Astrocyte (in vitro differentiated cells and primary cell): ENCODE measurements around the gene GRID2. TPM values are rescaled to one million over a fixed set of nuclear protein-coding genes. Genes with fewer than 3 reads are reported as not detected.

Source experiments
- DNase-seq: peaks from one replicate; pipeline ENCODE4 v3.0.0-alpha.2; 2010; ENCODE audit warnings: low read depth
- FAIRE-seq: peaks from 2 replicates; lab custom pipeline; 2011; peaks lifted over from hg19 to GRCh38; lab: Jason Lieb, UNC
- H2AFZ ChIP-seq: 2 replicates; pipeline ENCODE4 v1.6.0; 2012; ENCODE audit warnings: low read depth, low read length, inconsistent platforms
- H3K27ac ChIP-seq: 2 replicates; pipeline ENCODE4 v1.5.1; 2011; ENCODE audit warnings: low read depth, low read length, inconsistent platforms
- H3K27me3 ChIP-seq: 2 replicates; pipeline ENCODE4 v1.6.0; 2011; ENCODE audit warnings: low read length, inconsistent platforms; ENCODE audit not compliant: insufficient read depth
- H3K36me3 ChIP-seq: 2 replicates; pipeline ENCODE4 v1.5.1; 2011; ENCODE audit warnings: low read length, inconsistent platforms; ENCODE audit not compliant: insufficient read depth
- H3K4me1 ChIP-seq: 2 replicates; pipeline ENCODE4 v1.5.1; 2011; ENCODE audit warnings: low read length, inconsistent platforms; ENCODE audit not compliant: insufficient read depth
- H3K4me2 ChIP-seq: 2 replicates; pipeline ENCODE4 v1.6.0; 2012; ENCODE audit warnings: low read length, inconsistent platforms
- H3K4me3 ChIP-seq: 2 replicates; pipeline ENCODE4 v1.5.1; 2011; ENCODE audit warnings: low read depth, mild to moderate bottlenecking, low read length, inconsistent platforms; ENCODE audit not compliant: insufficient read depth
- H3K79me2 ChIP-seq: 2 replicates; pipeline ENCODE4 v1.6.0; 2012; ENCODE audit warnings: mild to moderate bottlenecking, low read length, inconsistent platforms; ENCODE audit not compliant: insufficient read depth
- H3K9ac ChIP-seq: 2 replicates; pipeline ENCODE4 v1.6.0; 2012; ENCODE audit warnings: mild to moderate bottlenecking, low read length, inconsistent platforms
- H3K9me3 ChIP-seq: 2 replicates; pipeline ENCODE4 v1.5.1; 2012; ENCODE audit warnings: low read depth, mild to moderate bottlenecking, low read length, inconsistent platforms; ENCODE audit not compliant: insufficient read depth
- H4K20me1 ChIP-seq: 2 replicates; pipeline ENCODE4 v1.6.0; 2012; ENCODE audit warnings: low read length, inconsistent platforms; ENCODE audit not compliant: insufficient read depth
- H3K27ac Mint-ChIP-seq: one replicate; pipeline ENCODE4 v1.8.0; 2021; ENCODE audit warnings: mild to moderate bottlenecking, mixed read lengths; ENCODE audit not compliant: unreplicated experiment
- H3K27me3 Mint-ChIP-seq: one replicate; pipeline ENCODE4 v1.8.0; 2021; ENCODE audit warnings: low read depth, mixed read lengths; ENCODE audit not compliant: unreplicated experiment
- H3K36me3 Mint-ChIP-seq: one replicate; pipeline ENCODE4 v1.8.0; 2021; ENCODE audit warnings: low read depth, mixed read lengths; ENCODE audit not compliant: unreplicated experiment
- H3K4me1 Mint-ChIP-seq: one replicate; pipeline ENCODE4 v1.8.0; 2021; ENCODE audit warnings: low read depth, mixed read lengths; ENCODE audit not compliant: unreplicated experiment
- H3K4me3 Mint-ChIP-seq: one replicate; pipeline ENCODE4 v1.8.0; 2021; ENCODE audit warnings: mild to moderate bottlenecking, moderate library complexity, mixed read lengths; ENCODE audit not compliant: unreplicated experiment
- H3K9me3 Mint-ChIP-seq: one replicate; pipeline ENCODE4 v1.8.0; 2021; ENCODE audit warnings: mild to moderate bottlenecking, mixed read lengths; ENCODE audit not compliant: unreplicated experiment
- CTCF ChIP-seq: IDR thresholded peaks from 2 replicates; pipeline ENCODE4 v1.5.1; 2011; ENCODE audit warnings: low read depth, mild to moderate bottlenecking, inconsistent platforms, low read length, moderate library complexity; ENCODE audit not compliant: insufficient read depth
- EZH2 ChIP-seq: IDR thresholded peaks from 2 replicates; pipeline ENCODE4 v1.6.1; 2012; ENCODE audit warnings: mild to moderate bottlenecking, low read length, inconsistent platforms; ENCODE audit not compliant: insufficient read depth
- total RNA-seq: library from RNA; stranded (reverse); gene quantifications from 2 replicates; pipeline ENCODE4 v1.2.1, GENCODE V29; 2021

Gene GRID2
- total RNA-seq, 1 donor from 2014 or later, result 0.14 TPM

- FAIRE-seq (no peak), DNase-seq (no peak)
- Mint-ChIP-seq H3K4me3 (no peak overlapping the region), H3K9me3 (no peaks in the 10 kb centered on the region), H3K27ac (no peak overlapping the region), H3K36me3 (peaks cover 2% of the 10 kb centered on the region), H3K4me1 (peaks cover 7% of the 10 kb centered on the region), H3K27me3 (no peaks in the 10 kb centered on the region)
- no peak overlapping the region for H3K4me3 ChIP-seq
- no peak overlapping the region for H3K27ac ChIP-seq
- H3K4me1 ChIP-seq, result no peaks in the 10 kb centered on the region
- no peak overlapping the region for H3K4me2 ChIP-seq
- no peaks in the 10 kb centered on the region for H3K27me3 ChIP-seq
- H3K36me3 ChIP-seq, result no peaks in the 10 kb centered on the region
- H4K20me1 ChIP-seq, result no peaks in the 10 kb centered on the region
- H2AFZ ChIP-seq, result no peak overlapping the region
- H3K79me2 ChIP-seq, result no peaks in the 10 kb centered on the region
- H3K9me3 ChIP-seq, result no peaks in the 10 kb centered on the region
- H3K9ac ChIP-seq, result no peak overlapping the region
- TF ChIP-seq EZH2 (no peak), CTCF (no peak)
These were observed 1009.4 kb downstream of the GRID2 start for GRCh38 chr4:93313197-93313596.

- no peaks in the 10 kb centered on the region for H4K20me1 ChIP-seq
- no peak overlapping the region for H2AFZ ChIP-seq
- H3K36me3 ChIP-seq, result no peaks in the 10 kb centered on the region
- no peaks in the 10 kb centered on the region for H3K79me2 ChIP-seq
- DNase-seq, result no peak
- no peak overlapping the region for H3K9ac ChIP-seq
- Mint-ChIP-seq H3K36me3 (peaks cover 2% of the 10 kb centered on the region), H3K27ac (no peak overlapping the region), H3K4me3 (no peak overlapping the region), H3K27me3 (no peaks in the 10 kb centered on the region), H3K9me3 (no peaks in the 10 kb centered on the region), H3K4me1 (peaks cover 7% of the 10 kb centered on the region)
- H3K27me3 ChIP-seq, result no peaks in the 10 kb centered on the region
- no peak for TF ChIP-seq CTCF
- TF ChIP-seq EZH2, result no peak
- no peaks in the 10 kb centered on the region for H3K9me3 ChIP-seq
- H3K27ac ChIP-seq, result no peak overlapping the region
- H3K4me3 ChIP-seq, result no peak overlapping the region
- no peak for FAIRE-seq
- no peaks in the 10 kb centered on the region for H3K4me1 ChIP-seq
- H3K4me2 ChIP-seq, result no peak overlapping the region
These were observed 1013.3 kb downstream of the GRID2 start for GRCh38 chr4:93317057-93317456.

- Histone ChIP-seq H3K9me3 (no peaks in the 10 kb centered on the region), H3K9ac (no peak overlapping the region), H2AFZ (no peak overlapping the region), H3K79me2 (no peaks in the 10 kb centered on the region), H3K4me2 (no peak overlapping the region), H3K4me1 (no peaks in the 10 kb centered on the region), H3K36me3 (no peaks in the 10 kb centered on the region), H3K27me3 (no peaks in the 10 kb centered on the region), H3K4me3 (no peak overlapping the region), H3K27ac (no peak overlapping the region), H4K20me1 (no peaks in the 10 kb centered on the region)
- H3K9me3 Mint-ChIP-seq, result no peaks in the 10 kb centered on the region
- H3K36me3 Mint-ChIP-seq, result peaks cover 2% of the 10 kb centered on the region
- no peak for DNase-seq
- no peaks in the 10 kb centered on the region for H3K27me3 Mint-ChIP-seq
- H3K4me1 Mint-ChIP-seq, result peaks cover 7% of the 10 kb centered on the region
- no peak overlapping the region for H3K4me3 Mint-ChIP-seq
- H3K27ac Mint-ChIP-seq, result no peak overlapping the region
- no peak for TF ChIP-seq EZH2
- no peak for TF ChIP-seq CTCF
- no peak for FAIRE-seq
These were observed 1013.8 kb downstream of the GRID2 start for GRCh38 chr4:93317561-93317960.
